BLaER1 (cell line): ENCODE data around the gene VOPP1.
A peak's percentile ranks its signal among the peaks of the same experiment; 100 is the strongest.

Experiments
- H3K27ac ChIP-seq: shearing (Covaris generic); formaldehyde crosslinking; 2 replicates; pipeline ENCODE4 v1.8.1; 2022
- H3K27me3 ChIP-seq: shearing (Covaris generic); formaldehyde crosslinking; 2 replicates; pipeline ENCODE4 v1.8.1; 2022
- H3K36me3 ChIP-seq: shearing (Covaris generic); formaldehyde crosslinking; 2 replicates; pipeline ENCODE4 v1.8.1; 2022
- H3K4me1 ChIP-seq: shearing (Covaris generic); formaldehyde crosslinking; 2 replicates; pipeline ENCODE4 v1.8.1; 2022
- H3K4me2 ChIP-seq: shearing (Covaris generic); formaldehyde crosslinking; 2 replicates; pipeline ENCODE4 v1.8.1; 2022
- H3K4me3 ChIP-seq: shearing (Covaris generic); formaldehyde crosslinking; 2 replicates; pipeline ENCODE4 v1.8.1; 2022
- H3K9ac ChIP-seq: shearing (Covaris generic); formaldehyde crosslinking; 2 replicates; pipeline ENCODE4 v1.8.1; 2022
- H3K9me3 ChIP-seq: shearing (Covaris generic); formaldehyde crosslinking; 2 replicates; pipeline ENCODE4 v1.8.1; 2022
- H4K20me1 ChIP-seq: shearing (Covaris generic); formaldehyde crosslinking; 2 replicates; pipeline ENCODE4 v1.8.1; 2022
- Cebpa-rat ChIP-seq: shearing (Covaris generic); IDR thresholded peaks from 2 replicates; pipeline ENCODE4 v1.8.1; 2022

Gene VOPP1

DNA sequence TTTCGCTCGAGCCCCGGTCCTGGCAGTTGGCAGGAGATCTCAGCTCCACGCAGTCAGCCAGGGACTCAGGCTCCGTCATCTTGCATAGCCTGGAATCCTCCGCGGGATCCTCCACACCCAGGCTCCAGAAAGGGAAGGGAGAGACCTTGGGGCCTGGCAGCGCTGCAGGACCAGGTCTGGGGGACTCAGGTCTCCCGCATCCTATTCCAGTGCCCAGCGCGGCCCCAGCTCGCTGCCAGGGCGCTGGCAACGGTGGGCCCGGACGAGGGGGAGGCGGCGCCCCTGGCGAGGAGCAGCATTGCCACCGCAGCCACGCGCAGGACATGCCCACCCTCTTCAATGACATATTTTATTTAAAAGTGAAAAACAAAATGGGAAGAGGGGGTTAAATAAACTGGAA, 123.8 kb downstream of the VOPP1 start:
- Histone ChIP-seq H3K27me3 (no peaks in the 10 kb centered on the region), H3K27ac (no peak overlapping the region), H3K36me3 (peaks cover 11% of the 10 kb centered on the region; the same call in 1 of the 2 replicates), H3K9me3 (peaks cover 12% of the 10 kb centered on the region), H4K20me1 (no peaks in the 10 kb centered on the region), H3K4me2 (no peak overlapping the region), H3K4me3 (no peak overlapping the region), H3K4me1 (peaks cover 10% of the 10 kb centered on the region), H3K9ac (no peak overlapping the region)
- TF ChIP-seq Cebpa-rat = no peak

DNA sequence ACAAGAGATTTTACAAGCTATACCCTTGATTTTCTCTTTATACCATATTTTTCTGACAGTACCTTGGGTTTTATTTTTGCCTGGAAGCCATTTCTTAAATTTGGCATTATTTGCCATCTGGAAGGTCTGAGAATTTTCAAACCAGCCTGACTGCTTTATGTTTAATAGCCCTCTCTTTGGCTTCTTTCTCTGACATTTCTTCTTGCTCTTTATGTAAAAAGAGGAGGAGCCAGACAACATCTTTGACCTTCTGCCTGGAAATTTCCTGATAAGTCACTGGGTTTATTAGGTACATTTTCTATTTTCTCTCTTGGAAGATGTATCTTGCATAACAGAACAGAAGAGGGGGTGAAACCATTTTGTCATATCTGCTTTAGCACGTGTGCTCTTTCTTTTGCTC, 127.5 kb downstream of the VOPP1 start:
- Histone ChIP-seq H3K9ac (no peak overlapping the region), H3K4me3 (no peak overlapping the region), H3K36me3 (peaks cover 8% of the 10 kb centered on the region; the same call in 1 of the 2 replicates), H3K9me3 (peaks cover 10% of the 10 kb centered on the region), H3K27ac (no peak overlapping the region), H3K4me2 (no peak overlapping the region), H3K27me3 (no peaks in the 10 kb centered on the region), H4K20me1 (no peaks in the 10 kb centered on the region), H3K4me1 (peaks cover 16% of the 10 kb centered on the region)
- no peak for TF ChIP-seq Cebpa-rat

DNA sequence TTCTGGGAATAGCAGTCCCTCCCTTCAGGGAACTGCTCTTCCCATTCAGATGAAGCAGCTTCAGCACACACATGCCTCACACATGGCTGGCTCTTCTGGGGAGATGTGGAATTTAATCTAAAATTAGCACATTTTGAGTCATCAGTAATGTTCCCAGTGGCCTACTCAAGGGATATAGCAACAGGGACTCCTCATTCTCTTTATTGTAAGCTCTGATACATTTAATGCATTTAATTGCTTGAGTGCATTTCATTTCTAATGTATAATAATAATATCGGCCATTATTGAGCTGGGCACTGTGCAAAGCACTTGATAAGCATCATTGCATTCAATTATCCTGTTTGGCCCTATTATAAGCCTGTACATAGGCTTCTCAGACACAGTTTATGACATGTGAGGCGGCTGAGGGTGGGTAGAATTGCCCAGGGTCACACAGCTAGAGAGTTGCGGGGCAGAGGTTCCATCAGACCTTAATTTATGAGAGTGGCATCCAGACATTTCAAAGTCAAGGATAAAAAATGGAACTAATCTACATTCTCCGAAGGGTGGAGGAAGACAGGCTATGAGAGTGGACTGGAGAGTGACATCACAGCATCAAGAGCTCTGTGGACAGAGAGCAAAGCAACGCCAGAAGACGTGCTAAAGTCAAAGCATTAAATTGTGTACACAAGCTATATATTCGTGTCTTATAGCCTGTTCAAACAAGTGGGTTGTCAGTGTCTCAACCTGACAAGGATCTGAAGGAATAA, 130.4 kb downstream of the VOPP1 start:
- Histone ChIP-seq H3K4me3 (no peak overlapping the region), H4K20me1 (no peaks in the 10 kb centered on the region), H3K9ac (no peak overlapping the region), H3K4me2 (no peak overlapping the region), H3K27me3 (no peaks in the 10 kb centered on the region), H3K27ac (no peak overlapping the region), H3K9me3 (no peaks in the 10 kb centered on the region), H3K4me1 (peaks cover 24% of the 10 kb centered on the region), H3K36me3 (no peaks in the 10 kb centered on the region)
- no peak for TF ChIP-seq Cebpa-rat

DNA sequence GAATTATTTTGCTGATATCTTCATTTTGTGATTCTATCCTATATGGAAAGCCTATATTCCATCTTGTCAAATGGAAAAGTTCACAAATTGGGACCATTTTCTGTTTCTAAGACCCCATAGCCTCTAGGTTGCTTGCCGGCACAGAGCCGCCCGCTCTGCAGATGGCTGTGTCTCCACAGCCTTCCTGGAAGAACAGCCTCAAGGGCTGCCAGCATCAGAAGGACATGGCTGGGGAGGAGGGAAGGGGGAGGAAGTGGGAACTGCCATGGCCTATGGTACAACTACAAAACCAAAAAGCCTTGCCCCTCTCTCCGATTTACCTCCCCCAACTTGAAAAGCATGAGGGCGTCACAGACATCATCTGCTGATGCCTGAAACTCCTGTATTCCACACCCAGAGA, 131.3 kb downstream of the VOPP1 start:
- H3K27me3 ChIP-seq = no peaks in the 10 kb centered on the region
- H3K9me3 ChIP-seq = no peaks in the 10 kb centered on the region
- no peaks in the 10 kb centered on the region for H3K36me3 ChIP-seq
- H3K4me3 ChIP-seq = no peak overlapping the region
- no peak overlapping the region for H3K27ac ChIP-seq
- no peak overlapping the region for H3K9ac ChIP-seq
- no peak overlapping the region for H3K4me2 ChIP-seq
- peaks cover 19% of the 10 kb centered on the region for H3K4me1 ChIP-seq
- no peaks in the 10 kb centered on the region for H4K20me1 ChIP-seq
- no peak for TF ChIP-seq Cebpa-rat

DNA sequence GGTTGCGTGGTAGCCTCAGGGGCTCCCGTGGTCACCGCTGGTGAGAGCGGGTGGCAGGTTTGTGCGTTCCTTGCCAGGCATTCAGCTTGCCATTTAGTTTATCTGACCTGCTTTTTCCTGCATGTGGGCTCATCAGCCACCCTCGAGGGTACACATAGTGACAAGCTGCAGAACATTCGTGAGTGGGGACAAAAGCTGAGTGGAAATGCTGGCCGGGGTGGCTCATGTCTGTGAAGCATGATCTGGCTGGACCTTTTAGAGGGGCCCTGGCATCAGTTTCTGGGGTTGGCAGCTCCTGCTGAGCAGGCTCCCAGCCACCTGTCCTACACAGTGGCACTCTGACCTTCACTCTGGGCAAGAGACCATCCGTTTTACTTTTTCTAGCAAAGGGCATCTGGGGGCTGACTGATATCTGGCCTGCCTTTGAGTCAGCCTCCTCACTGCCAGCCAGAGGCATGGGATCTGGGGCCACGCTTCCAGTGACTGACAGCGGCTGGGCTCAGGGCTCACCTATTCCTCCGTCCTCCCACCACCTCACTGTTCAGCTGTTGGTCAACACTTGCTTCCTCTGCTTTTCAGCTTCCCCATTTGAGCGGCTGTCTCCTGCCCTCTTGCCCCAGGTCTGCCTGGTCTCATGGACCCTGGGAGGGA, 132.1 kb downstream of the VOPP1 start:
- Histone ChIP-seq H3K9me3 (no peaks in the 10 kb centered on the region), H3K9ac (no peak overlapping the region), H3K4me1 (peaks cover 19% of the 10 kb centered on the region), H3K4me3 (no peak overlapping the region), H4K20me1 (no peaks in the 10 kb centered on the region), H3K36me3 (no peaks in the 10 kb centered on the region), H3K27me3 (no peaks in the 10 kb centered on the region), H3K27ac (no peak overlapping the region; the same call in 1 of the 2 replicates), H3K4me2 (peak overlapping the region; percentile 28)
- no peak for TF ChIP-seq Cebpa-rat

DNA sequence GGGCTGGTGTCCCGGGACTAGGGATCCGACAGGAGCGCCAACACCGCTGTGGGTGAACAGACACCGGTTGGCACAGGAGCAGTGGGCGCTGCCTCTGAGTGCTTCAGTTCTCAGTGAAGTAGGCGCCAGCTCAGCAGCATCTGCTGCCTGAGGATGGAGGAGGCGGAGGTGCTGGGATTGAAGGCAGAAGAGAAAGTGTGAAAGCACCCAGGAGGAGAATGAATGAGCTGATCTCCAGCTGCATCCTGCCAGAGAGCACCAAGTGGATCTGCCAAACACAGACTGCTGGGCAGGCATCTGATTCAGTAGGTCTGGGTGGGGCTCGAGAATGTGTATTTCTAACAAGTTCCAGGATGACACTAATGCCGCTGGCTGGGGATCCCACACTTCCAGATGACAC, 132.7 kb downstream of the VOPP1 start:
- Histone ChIP-seq H4K20me1 (no peaks in the 10 kb centered on the region), H3K4me3 (no peak overlapping the region), H3K36me3 (no peaks in the 10 kb centered on the region), H3K4me1 (peaks cover 19% of the 10 kb centered on the region), H3K27ac (no peak overlapping the region), H3K9me3 (no peaks in the 10 kb centered on the region), H3K27me3 (no peaks in the 10 kb centered on the region), H3K4me2 (peak overlapping the region; percentile 28), H3K9ac (no peak overlapping the region)
- TF ChIP-seq Cebpa-rat = no peak

DNA sequence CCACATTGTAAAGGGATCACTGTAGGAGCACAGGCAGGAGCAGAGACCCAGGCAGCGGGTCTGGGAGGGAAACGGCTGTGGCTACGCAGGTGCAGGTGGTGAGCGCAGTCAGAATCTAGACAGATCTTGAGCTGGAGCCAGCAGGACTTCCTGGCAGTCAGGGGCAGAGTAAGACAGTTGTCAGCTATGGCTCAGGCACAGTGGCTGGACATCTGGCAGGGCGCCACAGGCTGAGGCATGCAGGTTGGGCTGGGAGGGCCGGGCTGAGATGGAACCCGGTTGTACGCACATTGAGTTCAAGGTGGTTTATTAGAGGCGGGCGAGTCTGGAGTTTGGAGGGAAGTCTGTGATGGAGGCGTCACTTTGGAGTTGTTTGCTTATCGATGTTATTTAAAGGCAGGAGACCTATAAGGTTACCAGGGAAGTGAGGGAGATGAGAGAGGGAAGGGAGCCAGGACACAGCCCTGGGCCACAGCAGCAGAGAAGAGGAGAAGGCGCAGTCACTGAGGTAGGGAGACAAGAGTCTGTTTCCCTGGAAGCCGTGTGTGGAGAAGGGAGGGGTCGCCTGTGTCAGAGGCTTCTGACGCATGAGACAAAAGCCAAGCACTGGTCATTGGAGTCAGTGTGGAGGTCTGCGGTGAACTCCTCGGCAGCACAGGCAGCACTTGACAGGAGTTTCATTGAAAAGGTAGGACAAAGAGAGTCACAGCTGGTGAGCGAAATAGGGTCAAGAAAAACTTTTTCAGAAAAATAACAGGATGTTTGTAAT, 133.4 kb downstream of the VOPP1 start:
- Histone ChIP-seq H3K9ac (no peak overlapping the region), H3K27me3 (no peaks in the 10 kb centered on the region), H3K36me3 (no peaks in the 10 kb centered on the region), H3K4me1 (peaks cover 19% of the 10 kb centered on the region), H3K4me2 (peak overlapping the region; percentile 28), H4K20me1 (no peaks in the 10 kb centered on the region), H3K4me3 (no peak overlapping the region), H3K27ac (no peak overlapping the region), H3K9me3 (no peaks in the 10 kb centered on the region)
- no peak for TF ChIP-seq Cebpa-rat

DNA sequence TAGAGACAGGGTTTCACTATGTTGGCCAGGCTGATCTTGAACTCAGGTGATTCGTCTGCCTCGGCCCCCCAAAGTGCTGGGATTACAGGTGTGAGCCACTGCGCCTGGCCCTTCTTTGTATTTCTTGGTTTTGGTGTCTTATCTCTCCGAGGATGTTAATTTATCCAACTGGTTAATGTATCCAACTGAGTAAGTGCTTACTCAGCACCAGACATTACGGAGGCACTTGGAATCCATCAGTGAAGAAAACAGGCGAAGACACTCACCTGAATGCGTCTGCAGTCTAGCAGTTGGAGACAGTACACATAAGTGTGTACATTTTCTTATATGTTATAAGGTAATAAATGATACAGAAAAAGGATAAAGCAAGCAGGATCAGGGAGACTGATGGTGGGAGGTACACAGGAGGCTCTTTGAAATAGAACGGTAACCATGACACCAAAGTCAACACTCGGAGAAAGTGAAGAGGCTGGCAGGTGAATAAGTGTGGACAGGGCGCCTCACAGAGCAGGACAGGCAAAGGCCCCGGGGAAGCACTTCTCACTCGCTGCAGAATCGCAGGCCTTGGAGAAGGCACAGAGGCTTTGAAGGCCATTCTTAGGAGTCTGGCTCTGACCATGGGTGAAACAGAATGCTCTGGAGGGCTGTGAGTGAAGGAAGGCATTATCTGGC, 134.1 kb downstream of the VOPP1 start:
- TF ChIP-seq Cebpa-rat = no peak
- no peaks in the 10 kb centered on the region for H3K9me3 ChIP-seq
- no peaks in the 10 kb centered on the region for H3K36me3 ChIP-seq
- no peak overlapping the region for H3K9ac ChIP-seq
- H3K4me2 ChIP-seq = no peak overlapping the region; the same call in 1 of the 2 replicates
- H3K27me3 ChIP-seq = no peaks in the 10 kb centered on the region
- H3K4me3 ChIP-seq = no peak overlapping the region
- H3K27ac ChIP-seq = no peak overlapping the region
- H4K20me1 ChIP-seq = no peaks in the 10 kb centered on the region
- H3K4me1 ChIP-seq = peaks cover 19% of the 10 kb centered on the region

DNA sequence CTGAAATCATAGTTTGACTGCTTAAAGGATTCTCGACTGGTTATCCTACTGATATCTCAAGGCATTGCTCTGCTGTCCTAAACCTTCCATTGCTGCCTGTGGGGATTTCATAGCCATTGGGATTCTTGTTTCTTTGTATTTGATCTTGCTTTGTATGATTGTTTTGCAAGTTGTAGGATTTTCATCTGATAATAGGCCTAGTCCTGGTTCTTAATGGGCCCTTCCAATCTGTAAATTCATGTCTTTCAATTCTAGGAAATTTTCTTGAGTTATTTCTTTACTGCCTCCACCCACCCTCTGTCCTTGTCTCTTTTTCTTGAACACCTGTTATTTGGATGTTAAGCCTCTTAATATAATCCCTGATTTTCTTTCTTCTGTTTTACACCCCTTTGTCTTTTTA, 134.9 kb downstream of the VOPP1 start:
- no peak overlapping the region for H3K4me3 ChIP-seq

More for the DNA sequence above, 134.9 kb downstream of the VOPP1 start:
- TF ChIP-seq Cebpa-rat = no peak
- Histone ChIP-seq H3K9ac (no peak overlapping the region), H3K9me3 (no peaks in the 10 kb centered on the region), H3K27me3 (no peaks in the 10 kb centered on the region), H3K36me3 (no peaks in the 10 kb centered on the region), H3K4me1 (peaks cover 19% of the 10 kb centered on the region), H3K4me2 (no peak overlapping the region), H3K27ac (no peak overlapping the region), H4K20me1 (no peaks in the 10 kb centered on the region)
